ENCODE measurements around the gene SPEM3.
A peak's percentile ranks its signal among the peaks of the same experiment; 100 is the strongest.
"Not testable (repeated sequence)": the region's sequence is repeated elsewhere in the genome, so short reads cannot be mapped to it uniquely, and the experiment has no call there.

SPEM3 gene

GRCh38 chr17:7471729-7472128 is 43.1 kb downstream of the SPEM3 start:
- DNase-seq (ENCODE audit: low read depth, low spot score): no peak

GRCh38 chr17:7474767-7475166 is 46.1 kb downstream of the SPEM3 start:
- DNase-seq (ENCODE audit: low read depth, low spot score): not testable (repeated sequence)

DNA sequence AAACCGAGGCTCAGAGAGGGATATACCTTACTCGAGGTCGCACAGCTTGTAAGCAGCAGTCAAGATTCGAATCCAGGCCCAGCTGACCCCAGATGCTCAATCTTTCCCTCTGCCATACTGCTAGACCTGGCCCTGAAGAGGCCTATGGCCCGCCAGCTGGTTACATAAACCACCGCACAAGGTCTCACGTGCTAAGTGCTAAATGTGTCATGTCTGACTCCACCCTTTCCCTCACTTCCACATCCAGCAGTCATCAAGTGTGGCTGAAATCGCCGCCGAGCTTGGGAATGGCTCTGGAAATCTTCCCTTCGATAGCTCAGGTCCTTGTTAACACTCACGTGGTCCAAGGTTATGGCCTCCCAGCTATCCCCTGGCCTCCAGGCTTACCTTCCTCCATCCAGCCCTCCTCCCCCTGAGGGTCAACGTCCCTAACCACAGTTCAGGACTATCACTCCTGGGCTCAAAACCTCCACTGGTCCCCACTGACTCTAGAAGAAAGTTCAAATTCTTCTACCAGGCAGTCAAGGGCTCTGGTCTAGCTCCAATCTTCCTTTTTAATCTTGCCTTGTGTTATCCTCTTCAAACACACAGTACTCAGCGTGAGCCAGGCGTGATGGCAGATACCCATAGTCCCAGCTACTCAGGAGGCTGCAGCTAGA is 47.2 kb downstream of the SPEM3 start:
- no peak for DNase-seq (ENCODE audit: low read depth, low spot score)

DNA sequence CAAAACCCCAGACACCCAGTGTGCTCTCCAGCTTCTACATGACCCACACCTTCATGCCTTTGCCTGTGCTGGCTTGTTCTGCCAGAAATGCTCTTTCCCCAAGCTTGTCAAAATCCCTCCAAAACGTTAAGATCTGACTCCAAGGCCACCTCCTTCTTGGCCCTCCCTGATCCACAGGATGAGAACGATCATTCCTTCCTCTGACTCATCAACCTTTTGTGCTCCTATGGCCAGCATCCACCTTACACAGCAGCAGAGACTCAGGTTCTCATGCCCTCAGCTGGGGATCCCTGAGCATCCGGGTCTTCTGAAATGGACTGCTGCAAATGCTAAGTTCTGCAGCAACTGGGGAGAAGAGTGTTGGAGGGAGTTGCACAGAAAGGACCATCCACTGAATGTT is 47.8 kb downstream of the SPEM3 start:
- DNase-seq (ENCODE audit: low read depth, low spot score): no peak

DNA sequence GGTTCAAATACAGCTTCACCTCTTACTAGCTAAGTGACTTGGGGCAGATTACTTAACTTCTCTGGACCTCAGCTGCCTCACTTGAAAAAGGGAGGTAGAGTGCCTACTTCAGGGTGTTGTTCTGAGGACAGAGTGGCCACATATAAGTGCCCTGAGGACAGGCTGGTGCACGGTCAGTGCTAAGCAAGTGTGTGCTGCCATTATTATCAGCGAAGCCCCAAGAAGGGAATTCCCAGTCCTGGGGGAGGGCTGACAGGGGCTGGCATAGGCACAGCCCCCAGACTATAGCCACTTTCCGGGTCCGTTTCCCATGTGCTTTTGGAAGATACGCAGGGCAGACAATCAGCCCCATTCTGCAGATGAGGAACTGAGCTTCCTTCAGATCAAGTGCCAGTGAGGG is 48.3 kb downstream of the SPEM3 start:
- DNase-seq (ENCODE audit: low read depth, low spot score): no peak

DNA sequence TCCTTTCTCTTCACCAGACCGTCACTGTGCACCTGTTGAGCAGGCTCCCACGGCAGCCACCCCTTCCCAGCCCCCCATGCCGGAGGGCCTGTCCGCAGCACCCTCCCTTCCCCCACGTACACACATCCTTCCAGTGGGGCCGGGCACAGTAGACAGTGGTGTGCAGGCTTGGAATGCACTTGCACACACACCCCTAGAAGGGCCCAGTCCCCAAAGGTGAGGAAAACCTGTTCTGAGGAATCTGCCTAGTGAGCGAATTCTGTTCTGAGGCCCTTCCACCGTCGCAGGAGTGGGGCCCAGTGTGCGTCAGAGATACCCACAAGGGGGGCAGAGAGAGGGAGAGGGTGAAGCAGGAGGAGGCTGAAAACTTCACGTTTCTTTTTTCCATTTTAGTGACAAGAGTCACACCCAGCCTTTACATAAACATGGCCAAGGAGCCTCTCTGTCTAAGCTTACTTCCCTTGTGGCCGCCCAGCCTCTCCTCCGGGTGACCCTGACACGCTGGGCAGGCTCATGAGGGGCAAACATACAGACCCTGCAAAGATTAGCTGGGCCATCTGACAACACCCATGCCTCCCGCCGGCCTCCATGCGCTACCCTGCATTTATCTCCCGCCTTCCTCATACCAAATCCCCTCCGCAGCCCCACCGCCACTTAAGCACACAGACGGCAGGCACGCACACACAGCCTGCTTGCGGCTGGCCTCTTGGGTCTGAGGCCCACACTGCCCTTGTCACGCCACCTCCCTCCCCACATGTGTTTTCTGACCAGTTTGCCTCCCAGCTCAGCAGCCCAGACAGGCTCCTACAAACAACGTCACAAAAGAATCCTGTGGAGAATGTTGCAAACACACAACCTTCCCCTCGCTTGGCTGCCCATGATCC is 49.0 kb downstream of the SPEM3 start:
- DNase-seq (ENCODE audit: low read depth, low spot score): no peak

GRCh38 chr17:7478276-7479212 is 49.9 kb downstream of the SPEM3 start:
- no peak for DNase-seq (ENCODE audit: low read depth, low spot score)

DNA sequence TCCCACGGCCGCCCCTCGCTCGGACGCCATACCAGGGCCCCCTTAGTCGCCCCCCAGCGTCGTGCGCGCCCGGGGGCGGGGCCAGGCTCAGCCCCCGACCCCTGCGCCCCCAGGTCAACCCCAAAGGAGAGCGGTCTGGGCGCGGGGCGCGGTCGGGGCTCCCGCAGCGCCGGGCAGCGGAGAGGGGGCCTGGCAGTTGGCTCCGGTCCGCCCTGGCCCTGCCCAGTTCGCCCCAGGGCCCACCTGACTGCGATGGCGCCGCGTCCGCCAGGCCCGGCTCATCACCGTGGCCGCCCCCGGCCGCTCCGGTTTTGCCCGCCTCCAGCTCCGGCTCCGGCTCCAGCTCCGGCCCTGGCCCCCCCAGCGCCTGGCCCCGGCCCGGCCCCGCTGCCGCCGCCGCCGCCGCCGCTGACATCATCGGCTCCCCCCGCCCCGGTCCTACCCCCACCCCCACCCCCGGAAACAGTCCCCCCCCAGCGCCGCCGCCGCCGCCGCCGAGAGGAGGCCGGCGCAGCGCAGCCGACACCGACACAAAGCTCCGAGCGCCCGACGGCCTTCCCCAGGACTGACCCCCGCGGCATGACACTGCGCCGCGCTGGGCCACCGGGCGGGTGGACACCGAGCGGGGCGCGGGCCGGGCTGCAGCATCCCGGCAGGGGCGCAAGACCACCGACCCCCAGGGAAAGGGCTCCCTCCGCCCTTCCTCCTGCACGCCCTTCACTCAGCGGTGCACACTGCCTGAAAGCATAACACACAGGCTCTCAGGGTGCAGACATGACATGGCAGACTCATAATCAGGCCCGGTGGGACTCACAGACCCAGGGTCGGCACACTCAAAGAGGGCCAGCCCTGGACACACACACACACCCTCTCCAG is 50.8 kb downstream of the SPEM3 start, which contains the start of gene ZBTB4:
Gene ZBTB4 (minus strand): TSS at position 419 of the 876 bp plus-strand sequence. CDS start 12,830 bp downstream, outside the sequence.
- DNase-seq (ENCODE audit: low read depth, low spot score): peak; percentile 21

DNA sequence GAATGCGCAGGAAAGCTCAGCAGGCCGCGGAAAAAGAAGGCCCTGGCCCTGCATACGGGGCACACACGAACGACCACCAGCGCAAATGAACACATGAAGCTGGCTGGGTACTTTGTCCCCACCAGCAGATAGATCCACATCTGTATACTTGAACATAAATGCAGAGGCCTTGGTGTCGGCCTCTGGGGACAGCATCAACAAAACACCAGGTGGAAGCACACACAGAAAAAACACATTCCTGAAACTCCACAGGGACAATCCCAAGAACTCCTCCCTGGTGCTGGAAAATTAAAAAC is 51.4 kb downstream of the SPEM3 start:
- no peak for DNase-seq (ENCODE audit: low read depth, low spot score)

- not testable (repeated sequence) for DNase-seq (ENCODE audit: low read depth, low spot score)
These were observed 52.6 kb downstream of the SPEM3 start, which contains the start of gene SLC35G6 for GRCh38 chr17:7481275-7481674. Gene SLC35G6, plus strand, starts transcription at chr17:7481446. Its CDS starts 71 bp downstream, at chr17:7481517.

DNA sequence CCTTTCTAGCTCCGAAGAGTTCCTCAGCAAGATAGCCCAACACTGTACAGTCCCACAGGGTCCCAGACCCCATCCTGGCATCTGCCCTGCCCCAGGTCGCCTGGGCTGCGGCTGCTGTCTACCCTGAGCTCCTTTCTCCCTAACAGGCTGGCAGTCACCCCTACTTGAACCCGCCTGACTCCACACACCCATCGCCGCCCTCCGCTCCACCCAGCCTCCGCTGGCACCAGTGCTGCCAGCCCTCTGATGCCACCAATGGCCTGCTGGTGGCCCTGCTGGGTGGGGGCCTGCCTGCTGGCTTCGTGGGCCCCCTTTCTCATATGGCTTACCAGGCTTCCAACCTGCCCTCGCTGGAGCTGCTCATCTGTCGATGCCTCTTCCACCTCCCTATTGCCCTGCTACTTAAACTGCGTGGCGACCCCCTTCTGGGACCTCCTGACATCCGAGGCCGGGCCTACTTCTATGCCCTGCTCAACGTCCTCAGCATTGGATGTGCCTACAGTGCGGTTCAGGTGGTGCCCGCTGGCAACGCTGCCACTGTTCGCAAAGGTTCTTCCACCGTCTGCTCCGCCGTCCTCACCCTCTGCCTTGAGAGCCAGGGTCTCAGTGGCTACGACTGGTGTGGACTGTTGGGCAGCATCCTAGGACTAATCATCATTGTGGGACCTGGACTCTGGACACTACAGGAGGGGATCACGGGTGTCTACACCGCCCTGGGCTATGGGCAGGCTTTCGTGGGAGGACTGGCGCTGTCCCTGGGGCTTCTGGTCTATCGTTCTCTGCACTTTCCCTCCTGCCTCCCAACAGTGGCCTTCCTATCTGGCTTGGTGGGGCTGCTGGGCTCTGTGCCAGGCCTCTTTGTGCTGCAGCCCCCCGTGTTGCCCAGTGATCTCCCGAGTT is 53.4 kb downstream of the SPEM3 start:
- DNase-seq (ENCODE audit: low read depth, low spot score): not testable (repeated sequence)
